GM19438 (cell line): Measurements from ENCODE around the gene SH2D3A.

Source experiments
- ATAC-seq: cut with Tn5 transposase; IDR thresholded peaks from one replicate; pipeline ENCODE4 v1.9.1; 2021; ENCODE audit warnings: low read depth; ENCODE audit not compliant: unreplicated experiment

Gene SH2D3A

GRCh38 chr19:6723738-6724137 is 43.5 kb downstream of the SH2D3A start:
- ATAC-seq: no peak

- ATAC-seq: no peak
These were observed 44.1 kb downstream of the SH2D3A start for GRCh38 chr19:6723108-6723618.

GRCh38 chr19:6721773-6722172 is 45.5 kb downstream of the SH2D3A start:
- ATAC-seq: no peak

GRCh38 chr19:6721138-6721474 is 46.1 kb downstream of the SH2D3A start:
- no peak for ATAC-seq

DNA sequence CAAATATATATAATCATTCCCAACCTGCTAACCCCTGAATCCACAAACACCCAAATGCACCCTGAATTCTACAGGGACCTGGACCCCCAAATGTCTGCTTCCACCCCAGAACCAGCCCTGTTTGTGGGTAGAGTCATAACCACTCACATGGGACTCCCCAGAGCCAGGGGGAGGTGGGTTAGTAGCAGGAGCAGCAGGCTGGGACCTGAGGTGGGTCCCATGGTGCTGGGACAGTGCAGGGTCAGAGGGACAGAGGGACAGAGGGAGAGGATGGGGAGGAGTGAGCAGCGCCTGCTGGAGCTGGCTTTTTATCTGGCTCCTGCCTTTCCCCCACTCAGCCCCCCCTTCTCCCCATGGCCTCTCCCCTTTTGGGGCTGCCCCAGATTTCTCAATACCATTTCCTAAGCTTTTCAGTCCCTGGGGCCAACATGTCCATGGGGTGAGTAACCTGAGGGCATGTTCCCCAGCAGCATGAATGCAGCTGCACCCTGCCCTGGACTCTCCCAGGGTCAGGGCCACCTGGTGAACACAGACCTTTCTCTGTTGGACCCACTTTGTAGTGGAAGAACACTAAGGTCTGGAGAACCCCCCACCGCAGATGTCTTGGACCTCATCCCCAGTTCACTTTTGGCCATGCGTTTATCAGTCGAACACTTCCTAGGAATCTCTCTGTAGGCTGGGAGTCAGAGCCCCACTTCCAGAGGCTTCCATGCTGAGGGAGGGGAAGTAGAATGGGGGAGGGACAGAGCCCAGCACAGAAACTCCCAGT is 46.7 kb downstream of the SH2D3A start, which contains the start of gene C3:
C3 (minus strand) TSS at position 282 of the 769 bp plus-strand sequence; CDS start at position 221, 61 bp downstream.
- no peak for ATAC-seq

GRCh38 chr19:6719992-6720368 is 47.3 kb downstream of the SH2D3A start:
- ATAC-seq: no peak

- ATAC-seq: no peak
These were observed 47.7 kb downstream of the SH2D3A start for GRCh38 chr19:6719540-6719861.

DNA sequence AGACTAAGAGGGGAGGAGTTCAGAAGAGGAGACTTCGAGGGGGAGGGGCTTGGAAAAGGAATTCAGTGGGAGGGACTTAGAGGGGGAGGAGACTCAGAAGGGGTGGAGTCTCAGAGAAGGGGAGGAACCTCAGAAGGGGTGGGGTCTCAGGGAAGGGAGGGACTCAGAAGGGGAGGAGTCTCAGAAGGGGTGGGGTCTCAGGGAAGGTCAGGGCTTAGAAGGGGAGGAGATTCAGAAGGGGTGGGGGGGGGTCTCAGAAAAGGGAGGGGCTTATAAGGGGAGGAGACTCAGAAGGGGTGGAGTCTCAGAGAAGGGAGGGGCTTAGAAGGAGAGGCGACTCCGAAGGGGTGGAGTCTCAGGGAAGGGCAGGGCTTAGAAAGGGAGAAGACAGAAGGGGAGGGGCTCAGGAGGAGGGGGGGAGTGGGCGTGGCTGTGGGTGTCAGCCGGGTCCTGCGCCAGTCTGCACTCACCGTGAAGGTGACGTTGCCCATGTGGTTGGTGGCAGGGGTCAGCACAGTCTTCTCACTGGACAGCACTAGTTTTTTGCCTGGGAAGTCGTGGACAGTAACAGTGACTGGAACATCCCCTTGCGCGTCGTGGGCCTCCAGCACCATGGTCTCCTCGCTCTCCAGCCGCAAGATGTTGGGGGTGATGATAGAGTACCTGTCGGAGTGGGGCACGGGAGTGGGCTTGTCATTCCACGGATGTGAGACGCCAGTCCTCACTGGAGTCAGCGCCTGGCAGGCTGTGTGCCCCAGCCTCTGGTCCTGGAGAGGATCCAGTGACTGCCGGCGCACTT is 48.3 kb downstream of the SH2D3A start:
- ATAC-seq: no peak

GRCh38 chr19:6718111-6718740 is 49.0 kb downstream of the SH2D3A start:
- ATAC-seq: no peak

DNA sequence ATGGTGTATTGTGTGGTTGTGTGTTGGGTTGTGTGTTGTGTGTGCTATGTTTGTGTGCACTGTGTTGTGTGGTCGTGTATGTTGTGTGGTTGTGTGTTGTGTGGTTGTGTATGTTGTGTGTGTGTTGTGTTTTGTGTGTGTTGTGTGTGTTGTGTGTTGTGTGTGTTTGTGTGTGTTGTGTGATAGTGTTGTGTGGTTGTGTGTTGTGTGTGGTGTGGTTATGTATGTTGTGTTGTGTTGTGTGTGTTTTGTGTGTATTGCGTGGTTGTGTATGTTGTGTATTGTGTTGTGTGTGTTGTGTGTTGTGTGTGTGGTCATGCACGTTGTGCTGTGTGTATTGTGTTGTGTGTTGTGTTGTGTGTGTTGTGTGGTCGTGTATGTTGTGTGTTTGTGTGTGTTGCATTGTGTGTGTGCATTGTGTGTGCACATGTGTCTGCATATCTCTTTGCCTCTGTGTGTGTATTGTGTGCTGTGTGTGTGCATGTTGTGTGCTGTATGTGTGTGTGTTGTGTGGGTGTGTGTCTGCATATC is 49.7 kb downstream of the SH2D3A start:
- no peak for ATAC-seq

DNA sequence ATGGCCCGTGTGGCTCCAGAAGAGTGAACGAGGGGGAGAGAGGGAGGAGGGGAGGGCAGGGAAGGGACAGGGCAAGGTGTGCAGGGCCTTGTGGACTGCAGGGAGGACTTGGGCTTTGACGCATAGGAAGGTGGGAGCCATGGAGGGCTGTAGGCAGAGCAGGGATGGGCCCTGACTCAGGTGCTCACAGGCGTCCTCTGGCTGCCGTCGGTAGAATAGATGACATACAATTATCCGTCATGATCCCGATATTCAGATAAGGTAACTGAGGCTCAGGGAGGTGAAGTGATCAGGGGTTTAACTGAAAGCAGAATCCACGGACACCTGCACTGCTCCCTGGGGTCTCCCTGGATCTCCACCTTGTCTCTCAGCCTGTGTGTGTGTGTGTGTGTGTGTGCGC is 50.2 kb downstream of the SH2D3A start:
- ATAC-seq: no peak

DNA sequence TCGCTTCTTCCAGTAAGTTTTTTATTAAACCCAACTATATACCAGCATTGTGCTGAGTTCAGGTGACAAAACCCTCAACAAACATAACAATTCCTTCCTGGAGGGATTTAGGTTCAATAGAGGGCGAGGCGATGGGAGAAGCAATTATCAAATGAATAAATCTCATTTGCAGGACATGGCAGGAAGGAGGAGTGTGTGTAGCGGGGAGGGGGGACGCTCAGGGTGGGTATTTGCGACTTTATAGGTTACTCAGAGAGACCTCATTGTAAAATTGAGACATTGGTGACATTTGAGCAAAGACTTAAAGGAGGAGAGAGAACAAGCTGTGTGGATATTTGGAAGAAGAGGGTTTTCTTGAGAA is 50.6 kb downstream of the SH2D3A start:
- ATAC-seq: no peak

GRCh38 chr19:6714749-6715555 is 52.3 kb downstream of the SH2D3A start:
- ATAC-seq: no peak

- no peak for ATAC-seq
These were observed 53.2 kb downstream of the SH2D3A start for GRCh38 chr19:6713773-6714692.

- ATAC-seq: no peak
These were observed 54.3 kb downstream of the SH2D3A start for GRCh38 chr19:6712692-6713670.

DNA sequence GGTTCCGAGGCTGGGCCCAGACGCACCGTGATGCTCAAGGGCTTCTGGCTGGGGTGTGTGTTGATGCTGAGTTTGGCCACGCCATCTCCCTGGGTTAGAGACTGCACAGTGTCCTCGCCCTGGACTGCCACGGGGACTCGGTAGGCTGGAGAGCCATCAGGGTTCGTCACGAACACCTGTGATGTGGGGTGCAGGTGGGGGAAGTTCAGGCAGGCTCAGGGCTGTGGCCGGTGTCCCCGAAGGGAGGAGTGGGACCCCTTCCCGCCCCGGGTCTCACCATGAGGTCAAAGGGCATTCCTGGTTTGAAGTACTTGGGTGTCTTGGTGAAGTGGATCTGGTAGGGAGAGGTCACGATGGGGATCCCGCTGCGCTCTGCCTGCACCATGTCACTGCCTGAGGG is 55.0 kb downstream of the SH2D3A start:
- ATAC-seq: no peak

DNA sequence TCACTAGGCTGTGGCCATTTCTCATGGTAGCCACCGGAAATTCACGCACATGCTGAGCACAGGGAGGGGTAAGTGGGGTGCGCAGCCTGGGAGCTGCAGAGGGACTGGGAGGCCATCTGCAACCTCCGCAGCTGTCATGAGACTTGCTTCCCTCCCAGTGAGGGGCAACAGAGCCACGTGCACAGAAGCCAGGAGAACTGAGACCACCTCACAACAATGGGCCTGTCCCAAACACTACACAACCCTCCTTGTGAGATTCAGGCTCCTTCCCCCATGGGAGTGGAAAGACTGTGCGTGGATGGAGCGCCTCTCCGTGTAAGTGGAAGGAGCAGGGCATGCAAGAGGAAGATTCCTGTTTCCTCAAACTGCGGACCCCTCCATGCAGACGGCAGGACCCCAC is 55.6 kb downstream of the SH2D3A start:
- no peak for ATAC-seq

GRCh38 chr19:6711078-6711361 is 56.2 kb downstream of the SH2D3A start:
- no peak for ATAC-seq
